Osteoblast (primary cell): ENCODE results near the gene KHNYN. TPM values are rescaled to one million over a fixed set of nuclear protein-coding genes. Genes with fewer than 3 reads are reported as not detected.
A peak's percentile ranks its signal among the peaks of the same experiment; 100 is the strongest.

Source experiments
- DNase-seq: peaks from one replicate; pipeline ENCODE4 v3.0.0; 2011; ENCODE audit warnings: low spot score, mixed read lengths; ENCODE audit not compliant: insufficient read length; ENCODE audit errors: missing footprints
- H2AFZ ChIP-seq: 2 replicates; pipeline ENCODE4 v1.6.0; 2011; ENCODE audit warnings: mild to moderate bottlenecking, low read length
- H3K27ac ChIP-seq: 2 replicates; pipeline ENCODE4 v1.5.1; 2011; ENCODE audit warnings: mild to moderate bottlenecking, low read depth, low read length, moderate library complexity
- H3K27me3 ChIP-seq: 2 replicates; pipeline ENCODE4 v1.6.0; 2012; ENCODE audit warnings: mild to moderate bottlenecking, control low read depth, inconsistent platforms, low read length, moderate library complexity; ENCODE audit not compliant: insufficient read depth
- H3K36me3 ChIP-seq: 2 replicates; pipeline ENCODE4 v1.5.1; 2011; ENCODE audit warnings: mild to moderate bottlenecking, low read length, control low read depth, moderate library complexity; ENCODE audit not compliant: insufficient read depth
- H3K4me1 ChIP-seq: 2 replicates; pipeline ENCODE4 v1.5.1; 2011; ENCODE audit warnings: mild to moderate bottlenecking, low read length, control low read depth, moderate library complexity; ENCODE audit not compliant: insufficient read depth
- H3K4me2 ChIP-seq: 2 replicates; pipeline ENCODE4 v1.6.0; 2011; ENCODE audit warnings: mild to moderate bottlenecking, low read length; ENCODE audit not compliant: insufficient read depth
- H3K4me3 ChIP-seq: fragments of 200-600 bp; sonication (generic); 3 replicates; pipeline ENCODE4 v1.5.1; 2012; ENCODE audit warnings: mild to moderate bottlenecking, low read length, inconsistent platforms; ENCODE audit not compliant: insufficient read depth
- H3K79me2 ChIP-seq: 2 replicates; pipeline ENCODE4 v1.6.0; 2012; ENCODE audit warnings: mild to moderate bottlenecking, low read length, control low read depth, inconsistent platforms; ENCODE audit not compliant: insufficient read depth
- H3K9me3 ChIP-seq: 2 replicates; pipeline ENCODE4 v1.5.1; 2011; ENCODE audit warnings: low read depth, low read length, control low read depth
- H4K20me1 ChIP-seq: 2 replicates; pipeline ENCODE4 v1.6.0; 2012; ENCODE audit warnings: mild to moderate bottlenecking, low read length, control low read depth; ENCODE audit not compliant: insufficient read depth
- CTCF ChIP-seq: IDR thresholded peaks from 2 replicates; pipeline ENCODE4 v1.5.1; 2011; ENCODE audit warnings: mild to moderate bottlenecking, low read depth, low read length, moderate library complexity; ENCODE audit errors: extremely low read depth
- total RNA-seq: library from RNA; depleted of rRNA; stranded (reverse); fragments of >200 nt; gene quantifications from 2 replicates; pipeline ENCODE4 v1.2.3, GENCODE V29; 2012

KHNYN gene
- total RNA-seq, 1 donor = 58.6 TPM

GRCh38 chr14:24417832-24418491, 11.8 kb upstream of the KHNYN start:
- TF ChIP-seq CTCF = no peak
- H2AFZ ChIP-seq = no peak overlapping the region
- H3K4me1 ChIP-seq = peaks cover 9% of the 10 kb centered on the region
- H3K4me2 ChIP-seq = peak overlapping the region; percentile 6
- H3K79me2 ChIP-seq = no peaks in the 10 kb centered on the region
- no peak for DNase-seq
- no peak overlapping the region for H3K27ac ChIP-seq
- H3K9me3 ChIP-seq = no peaks in the 10 kb centered on the region
- no peaks in the 10 kb centered on the region for H3K36me3 ChIP-seq
- no peaks in the 10 kb centered on the region for H4K20me1 ChIP-seq
- peaks cover 6% of the 10 kb centered on the region for H3K27me3 ChIP-seq
- no peak overlapping the region for H3K4me3 ChIP-seq

- H3K4me1 ChIP-seq = peaks cover 9% of the 10 kb centered on the region
- peak overlapping the region; percentile 6 for H3K4me2 ChIP-seq
- peak; percentile 90 for DNase-seq
- H3K36me3 ChIP-seq = no peaks in the 10 kb centered on the region
- no peaks in the 10 kb centered on the region for H4K20me1 ChIP-seq
- no peaks in the 10 kb centered on the region for H3K79me2 ChIP-seq
- H3K4me3 ChIP-seq = no peak overlapping the region
- H3K27ac ChIP-seq = no peak overlapping the region
- no peak for TF ChIP-seq CTCF
- no peaks in the 10 kb centered on the region for H3K9me3 ChIP-seq
- no peak overlapping the region for H2AFZ ChIP-seq
- H3K27me3 ChIP-seq = peaks cover 6% of the 10 kb centered on the region
Measured at GRCh38 chr14:24418492-24418873, 11.3 kb upstream of the KHNYN start.

GRCh38 chr14:24422261-24422660, 7.5 kb upstream of the KHNYN start:
- no peak for DNase-seq
- H3K4me1 ChIP-seq = peaks cover 24% of the 10 kb centered on the region
- H4K20me1 ChIP-seq = no peaks in the 10 kb centered on the region
- no peaks in the 10 kb centered on the region for H3K79me2 ChIP-seq
- H3K9me3 ChIP-seq = no peaks in the 10 kb centered on the region
- H3K27ac ChIP-seq = no peak overlapping the region
- TF ChIP-seq CTCF = no peak
- no peak overlapping the region for H3K4me2 ChIP-seq
- H3K4me3 ChIP-seq = no peak overlapping the region
- H2AFZ ChIP-seq = no peak overlapping the region
- H3K36me3 ChIP-seq = no peaks in the 10 kb centered on the region
- peaks cover 6% of the 10 kb centered on the region for H3K27me3 ChIP-seq

GRCh38 chr14:24422694-24423601, 6.8 kb upstream of the KHNYN start:
- no peaks in the 10 kb centered on the region for H4K20me1 ChIP-seq
- H3K27me3 ChIP-seq = peaks cover 6% of the 10 kb centered on the region
- peaks cover 24% of the 10 kb centered on the region for H3K4me1 ChIP-seq
- H3K4me2 ChIP-seq = no peak overlapping the region
- TF ChIP-seq CTCF = no peak
- H2AFZ ChIP-seq = no peak overlapping the region
- no peak overlapping the region for H3K27ac ChIP-seq
- no peak overlapping the region for H3K4me3 ChIP-seq
- H3K36me3 ChIP-seq = no peaks in the 10 kb centered on the region
- H3K9me3 ChIP-seq = no peaks in the 10 kb centered on the region
- no peaks in the 10 kb centered on the region for H3K79me2 ChIP-seq
- no peak for DNase-seq
